ENCODE results near the gene ACAA1.
"Not testable (repeated sequence)": the region's sequence is repeated elsewhere in the genome, so short reads cannot be mapped to it uniquely, and the experiment has no call there.

Gene ACAA1

DNA sequence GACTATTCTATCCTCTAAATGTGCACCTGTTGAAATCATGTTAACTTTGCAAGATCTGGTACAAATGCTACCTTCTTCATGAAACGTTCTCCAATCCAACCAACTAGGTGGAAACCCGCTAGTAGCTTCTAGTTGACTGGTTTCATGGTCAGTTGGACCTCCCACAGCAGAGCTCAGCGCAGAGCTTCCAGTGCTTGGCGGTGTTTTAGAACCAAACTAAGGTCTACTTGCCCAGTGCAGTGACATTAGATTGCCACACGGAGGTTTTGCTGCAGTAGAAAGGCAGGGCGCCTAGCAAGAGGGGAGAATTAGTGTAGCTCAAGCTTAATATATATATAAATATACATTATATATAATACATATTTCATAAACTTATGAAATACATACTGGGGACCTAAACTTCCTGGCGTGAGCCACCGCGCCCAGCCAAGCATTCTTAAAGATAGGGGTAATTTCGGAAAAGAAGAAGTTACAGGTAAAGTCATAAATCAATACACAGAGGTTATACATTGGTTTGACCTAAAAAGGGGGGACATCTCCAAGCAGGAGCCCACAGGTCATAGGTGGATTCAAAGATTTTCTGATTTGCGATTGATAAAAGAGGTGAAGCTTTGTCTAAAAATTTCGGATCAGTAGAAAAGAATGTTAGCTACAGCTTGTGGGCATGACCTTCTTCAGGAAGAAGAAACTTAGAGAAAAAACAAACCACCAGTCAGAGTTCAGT is 26.4 kb upstream of the ACAA1 start:
- TF ChIP-seq, protein P1, sequence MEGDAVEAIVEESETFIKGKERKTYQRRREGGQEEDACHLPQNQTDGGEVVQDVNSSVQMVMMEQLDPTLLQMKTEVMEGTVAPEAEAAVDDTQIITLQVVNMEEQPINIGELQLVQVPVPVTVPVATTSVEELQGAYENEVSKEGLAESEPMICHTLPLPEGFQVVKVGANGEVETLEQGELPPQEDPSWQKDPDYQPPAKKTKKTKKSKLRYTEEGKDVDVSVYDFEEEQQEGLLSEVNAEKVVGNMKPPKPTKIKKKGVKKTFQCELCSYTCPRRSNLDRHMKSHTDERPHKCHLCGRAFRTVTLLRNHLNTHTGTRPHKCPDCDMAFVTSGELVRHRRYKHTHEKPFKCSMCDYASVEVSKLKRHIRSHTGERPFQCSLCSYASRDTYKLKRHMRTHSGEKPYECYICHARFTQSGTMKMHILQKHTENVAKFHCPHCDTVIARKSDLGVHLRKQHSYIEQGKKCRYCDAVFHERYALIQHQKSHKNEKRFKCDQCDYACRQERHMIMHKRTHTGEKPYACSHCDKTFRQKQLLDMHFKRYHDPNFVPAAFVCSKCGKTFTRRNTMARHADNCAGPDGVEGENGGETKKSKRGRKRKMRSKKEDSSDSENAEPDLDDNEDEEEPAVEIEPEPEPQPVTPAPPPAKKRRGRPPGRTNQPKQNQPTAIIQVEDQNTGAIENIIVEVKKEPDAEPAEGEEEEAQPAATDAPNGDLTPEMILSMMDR (IDR thresholded peaks at IDR 0.05; ENCODE audit: low read depth, low read length): no peak
- no peak for DNase-seq (ENCODE audit: extremely low read depth, low read depth)

DNA sequence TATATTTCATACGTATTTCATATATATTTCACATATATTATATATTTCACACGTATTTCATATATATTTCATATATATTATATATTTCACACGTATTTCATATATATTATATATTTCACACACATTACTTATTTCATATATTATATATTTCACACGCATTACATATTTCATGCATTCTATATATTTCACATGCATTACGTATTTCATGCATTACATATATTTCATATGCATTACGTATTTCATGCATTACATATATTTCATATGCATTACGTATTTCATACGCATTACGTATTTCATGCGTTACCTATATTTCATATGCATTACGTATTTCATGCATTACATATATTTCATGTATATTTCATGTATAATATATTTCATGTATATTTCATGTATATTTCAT is 23.8 kb upstream of the ACAA1 start:
- DNase-seq (ENCODE audit: extremely low read depth, low read depth): not testable (repeated sequence)

DNA sequence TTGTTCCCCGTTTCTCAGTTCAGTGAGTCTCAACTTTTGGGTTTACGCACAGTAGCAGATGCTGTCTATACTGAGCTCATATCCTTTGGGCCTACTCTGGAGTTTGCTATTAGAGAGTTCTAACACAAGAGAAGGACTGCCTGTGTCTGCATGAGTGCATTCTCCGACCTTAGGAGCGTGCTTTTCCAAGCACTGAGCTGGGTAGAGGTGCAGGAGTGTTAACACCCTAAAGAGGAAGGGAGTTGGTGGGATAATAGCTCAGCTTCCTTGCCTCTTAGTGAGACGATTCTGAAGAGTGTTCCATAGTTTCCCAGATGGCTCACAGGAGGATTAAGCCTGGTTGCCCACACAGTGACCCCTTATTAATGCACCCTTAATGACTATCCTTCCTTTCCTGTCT is 21.5 kb upstream of the ACAA1 start:
- TF ChIP-seq, protein P1 (IDR thresholded peaks at IDR 0.05; ENCODE audit: low read depth, low read length): no peak
- DNase-seq (ENCODE audit: extremely low read depth, low read depth): no peak

DNA sequence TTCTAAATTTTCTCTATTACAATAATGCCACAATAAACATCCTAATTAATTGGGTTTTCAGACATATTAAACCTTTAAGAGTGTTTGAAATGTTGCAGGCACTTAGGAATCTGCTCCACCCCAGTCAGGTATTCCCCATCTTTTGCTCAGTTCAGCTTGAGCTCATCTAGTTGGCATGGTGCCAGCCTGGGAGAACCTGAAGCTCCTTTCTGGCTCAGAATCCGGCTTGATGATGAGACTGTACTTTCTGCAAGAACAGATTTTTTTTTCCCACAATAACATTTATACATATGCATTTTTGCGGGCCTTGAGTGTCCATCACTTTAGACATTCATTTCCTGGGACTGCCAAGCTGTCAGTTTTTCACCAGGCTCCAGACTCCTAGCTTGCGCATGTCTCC is 20.7 kb upstream of the ACAA1 start:
- TF ChIP-seq, protein P1 (IDR thresholded peaks at IDR 0.05; ENCODE audit: low read depth, low read length): no peak
- no peak for DNase-seq (ENCODE audit: extremely low read depth, low read depth)

DNA sequence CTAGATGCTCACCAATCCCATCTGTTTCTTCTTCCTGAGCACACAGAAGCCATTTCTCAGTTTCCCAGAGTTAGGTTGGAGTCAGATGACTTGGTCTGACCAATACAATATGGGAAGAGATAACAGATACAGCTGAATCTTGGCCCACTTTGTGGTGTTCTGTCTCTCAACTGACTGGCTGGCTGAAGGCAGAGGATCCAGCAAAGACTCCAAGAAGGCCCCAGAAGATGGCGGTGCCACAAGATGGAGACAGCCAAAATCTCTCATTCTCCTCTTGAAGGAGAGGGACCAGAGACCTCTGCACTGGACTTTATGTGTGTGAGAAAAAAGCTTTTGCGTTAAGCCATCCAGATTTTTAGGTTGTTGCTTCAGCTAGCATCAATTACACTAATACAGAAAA is 20.2 kb upstream of the ACAA1 start:
- no peak for DNase-seq (ENCODE audit: extremely low read depth, low read depth)
- TF ChIP-seq, protein P1 (IDR thresholded peaks at IDR 0.05; ENCODE audit: low read depth, low read length): no peak

DNA sequence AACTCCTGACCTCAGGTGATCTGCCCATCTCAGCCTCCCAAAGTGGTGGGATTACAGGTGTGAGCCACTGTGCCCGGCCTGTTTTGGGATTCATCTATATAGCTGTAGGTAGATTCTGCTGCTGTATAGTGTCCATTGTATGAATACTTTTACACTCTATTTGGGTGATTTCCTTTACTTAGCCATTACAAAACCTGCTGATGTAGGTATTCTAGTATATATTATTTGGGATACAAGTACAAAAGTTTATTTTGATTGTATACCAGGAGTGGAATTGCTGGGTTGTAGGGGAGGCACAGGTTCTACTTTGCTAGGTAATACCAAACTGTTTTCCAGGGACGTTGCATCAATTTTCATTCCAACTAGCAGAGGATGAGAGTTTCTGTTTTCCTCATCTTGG is 18.9 kb upstream of the ACAA1 start:
- TF ChIP-seq, protein P1 (IDR thresholded peaks at IDR 0.05; ENCODE audit: low read depth, low read length): no peak
- DNase-seq (ENCODE audit: extremely low read depth, low read depth): no peak

DNA sequence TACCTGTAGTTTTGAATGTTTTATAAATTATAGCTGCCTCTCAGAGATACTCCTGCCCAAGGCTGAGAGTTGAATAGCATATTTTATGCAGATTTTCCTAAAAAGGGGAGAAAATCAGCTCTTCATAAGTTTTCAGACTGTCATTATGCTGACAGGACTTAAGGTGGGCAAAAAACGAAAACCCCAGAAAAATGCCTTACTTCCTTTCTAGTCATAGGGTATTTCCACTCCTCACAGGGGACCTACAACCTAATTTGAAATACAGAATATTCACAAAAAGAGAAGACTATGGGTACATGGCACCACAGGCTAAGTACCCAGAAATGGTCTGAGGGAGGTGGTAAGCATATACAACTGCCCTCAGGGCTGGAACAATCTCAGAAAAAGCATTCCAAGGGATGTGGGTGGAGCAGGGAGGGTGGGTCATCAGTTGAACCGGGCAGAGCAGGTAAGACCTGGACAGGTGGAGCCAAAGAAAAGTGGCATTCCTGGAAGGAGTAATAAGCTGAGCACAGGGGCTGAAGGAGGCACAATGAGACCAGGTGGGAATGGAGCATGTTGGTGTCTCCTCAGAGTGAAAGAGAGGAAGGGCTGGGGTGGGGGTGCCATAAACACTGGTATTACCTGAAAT is 17.8 kb upstream of the ACAA1 start:
- TF ChIP-seq, protein P1 (IDR thresholded peaks at IDR 0.05; ENCODE audit: low read depth, low read length): no peak
- no peak for DNase-seq (ENCODE audit: extremely low read depth, low read depth)

Data from AG09319 (cell line).